Activated effector memory CD4-positive, alpha-beta T cell treated with Interleukin-2 at 50 U/mL for 16 hours (primary cell): Measurements from ENCODE around the gene ASXL1.
"Not testable (repeated sequence)": the region's sequence is repeated elsewhere in the genome, so short reads cannot be mapped to it uniquely, and the experiment has no call there.

Experiments
- DNase-seq: peaks from one replicate; pipeline ENCODE4 v3.0.0-alpha.2; 2020

The ASXL1 gene

GRCh38 chr20:32455171-32455900 lies 97.2 kb downstream of the ASXL1 start:
- no peak for DNase-seq

- DNase-seq, result no peak
Measured at GRCh38 chr20:32455901-32456701, 98.0 kb downstream of the ASXL1 start.

GRCh38 chr20:32456869-32457478 lies 98.8 kb downstream of the ASXL1 start:
- DNase-seq, result no peak

- no peak for DNase-seq
Measured at GRCh38 chr20:32457479-32457986, 99.4 kb downstream of the ASXL1 start.

- DNase-seq, result no peak
Measured at GRCh38 chr20:32458061-32458836, 100.1 kb downstream of the ASXL1 start.

GRCh38 chr20:32458837-32459220 lies 100.7 kb downstream of the ASXL1 start:
- no peak for DNase-seq

- DNase-seq, result no peak
Measured at GRCh38 chr20:32460231-32460630, 102.1 kb downstream of the ASXL1 start.

GRCh38 chr20:32460683-32461320 lies 102.7 kb downstream of the ASXL1 start:
- no peak for DNase-seq

- no peak for DNase-seq
Measured at GRCh38 chr20:32461836-32462600, 103.9 kb downstream of the ASXL1 start.

- DNase-seq, result no peak
Measured at GRCh38 chr20:32462900-32463641, 104.9 kb downstream of the ASXL1 start.

GRCh38 chr20:32463642-32464400 lies 105.7 kb downstream of the ASXL1 start:
- no peak for DNase-seq

GRCh38 chr20:32464401-32465091 lies 106.4 kb downstream of the ASXL1 start:
- DNase-seq, result no peak

- no peak for DNase-seq
Measured at GRCh38 chr20:32465092-32465900, 107.2 kb downstream of the ASXL1 start.

GRCh38 chr20:32465901-32466675 lies 108.0 kb downstream of the ASXL1 start:
- DNase-seq, result not testable (repeated sequence)

GRCh38 chr20:32466739-32467505 lies 108.8 kb downstream of the ASXL1 start:
- DNase-seq, result no peak

- DNase-seq, result no peak
Measured at GRCh38 chr20:32467506-32468312, 109.6 kb downstream of the ASXL1 start.
